Liver (tissue), 9 donors: ENCODE data around the gene MCF2L. TPM values are rescaled to one million over a fixed set of nuclear protein-coding genes. Genes with fewer than 3 reads are reported as not detected.

Experiments used
- DNase-seq: peaks from one replicate; pipeline ENCODE4 v3.0.0-alpha.2; 2017; ENCODE audit warnings: low spot score
- H3K27ac ChIP-seq, 2 donors: one replicate each; pipeline ENCODE4 v1.7.0; 2013; ENCODE audit warnings: inconsistent platforms in 2 of 2, low read length in 2 of 2, control low read depth in 1 of 2, low read depth in 1 of 2, mild to moderate bottlenecking in 1 of 2
- H3K27me3 ChIP-seq, 4 donors: one replicate each; pipeline versions ENCODE4 v1.6.1 to v1.7.0; 2013; ENCODE audit warnings: low read length in 3 of 4, inconsistent platforms in 1 of 4, mild to moderate bottlenecking in 1 of 4, moderate library complexity in 1 of 4; ENCODE audit not compliant: control insufficient read depth in 4 of 4, insufficient read depth in 4 of 4
- H3K36me3 ChIP-seq, 4 donors: one replicate each; pipeline versions ENCODE4 v1.6.1 to v1.7.0; 2013; ENCODE audit warnings: low read length in 3 of 4, mild to moderate bottlenecking in 3 of 4, low read depth in 1 of 4, moderate library complexity in 1 of 4; ENCODE audit not compliant: control insufficient read depth in 4 of 4, insufficient read depth in 3 of 4
- H3K4me1 ChIP-seq, 4 donors: one replicate each; pipeline versions ENCODE4 v1.6.1 to v1.7.0; 2013; ENCODE audit warnings: low read length in 3 of 4, mild to moderate bottlenecking in 3 of 4, moderate library complexity in 1 of 4; ENCODE audit not compliant: control insufficient read depth in 4 of 4, insufficient read depth in 4 of 4
- H3K4me3 ChIP-seq, 3 donors: one replicate each; pipeline versions ENCODE4 v1.6.1 to v1.7.0; 2013; ENCODE audit warnings: low read length in 3 of 3, control low read depth in 1 of 3, low read depth in 1 of 3, mild to moderate bottlenecking in 1 of 3
- H3K9ac ChIP-seq, 2 donors: one replicate each; pipeline ENCODE4 v1.7.0; 2013; ENCODE audit warnings: low read length in 2 of 2, mild to moderate bottlenecking in 2 of 2, moderate library complexity in 2 of 2, control low read depth in 1 of 2, low read depth in 1 of 2
- H3K9me3 ChIP-seq, 4 donors: one replicate each; pipeline versions ENCODE4 v1.6.1 to v1.7.0; 2013; ENCODE audit warnings: low read length in 3 of 4; ENCODE audit not compliant: control insufficient read depth in 4 of 4
- FOXA1 ChIP-seq: IDR thresholded peaks from 2 replicates; pipeline ENCODE4 v1.6.1; 2016; ENCODE audit warnings: antibody characterized with exemption
- FOXA2 ChIP-seq: IDR thresholded peaks from 2 replicates; pipeline ENCODE4 v1.6.1; 2016; ENCODE audit warnings: antibody characterized with exemption
- GABPA ChIP-seq, 2 donors: IDR thresholded peaks in 1 of 2; conservative IDR thresholded peaks in 1 of 2; 2 replicates each; pipeline ENCODE4 v1.6.1; 2016; ENCODE audit warnings: antibody characterized with exemption in 2 of 2, mild to moderate bottlenecking in 1 of 2, moderate library complexity in 1 of 2
- HNF4G ChIP-seq: IDR thresholded peaks from 2 replicates; pipeline ENCODE4 v1.6.1; 2016; ENCODE audit warnings: antibody characterized with exemption
- JUND ChIP-seq, 2 donors: IDR thresholded peaks; 2 replicates each; pipeline ENCODE4 v1.6.1; 2016; ENCODE audit warnings: antibody characterized with exemption in 2 of 2
- NR2F2 ChIP-seq: IDR thresholded peaks from 2 replicates; pipeline ENCODE4 v1.6.1; 2016; ENCODE audit warnings: antibody characterized with exemption
- TAF1 ChIP-seq: conservative IDR thresholded peaks from 2 replicates; pipeline ENCODE4 v1.6.1; 2016; ENCODE audit warnings: antibody characterized with exemption, mild to moderate bottlenecking
- YY1 ChIP-seq: IDR thresholded peaks from 2 replicates; pipeline ENCODE4 v1.6.1; 2016; ENCODE audit warnings: antibody characterized with exemption, mild to moderate bottlenecking
- WGBS: extraction: QIAGEN DNeasy Blood & Tissue Kit; methylation state at CpG from one replicate; pipeline ENCODE4 v1.1.7; 2013; 5-methylcytosine and 5-hydroxymethylcytosine counted together
- polyA plus RNA-seq, 2 donors: library from polyadenylated mRNA; stranded (reverse) in 1 of 2; unstranded in 1 of 2; fragments of 200-250 nt in 1 of 2; fragments of >200 nt in 1 of 2; fragmentation: Nextera tagmentation in 1 of 2; extraction: Ambion mirVana in 1 of 2; gene quantifications; one replicate each; pipeline versions ENCODE4 v1.2.1 to v1.2.3, GENCODE V29; 2013 to 2015
- total RNA-seq, 2 donors: library from RNA; depleted of rRNA; stranded (reverse); fragments of >200 nt; gene quantifications; one replicate each; pipeline ENCODE4 v1.2.3, GENCODE V29; 2014
- TF ChIP-seq, protein P1 (sequence below): IDR thresholded peaks from 2 replicates; pipeline ENCODE4 v1.6.1; 2016; ENCODE audit warnings: antibody characterized with exemption, mild to moderate bottlenecking
- TF ChIP-seq, protein P2 (sequence below): fragments of 150-350 bp; IDR thresholded peaks from 2 replicates; pipeline ENCODE4 v1.5.1; 2017; ENCODE audit warnings: improper control_type of control experiment, low read depth, low read length; ENCODE audit not compliant: missing input control
- TF ChIP-seq, protein P3 (sequence below): IDR thresholded peaks from 2 replicates; pipeline ENCODE4 v1.6.1; 2016; ENCODE audit warnings: antibody characterized with exemption
- TF ChIP-seq, protein P4 (sequence below): IDR thresholded peaks from 2 replicates; pipeline ENCODE4 v1.6.1; 2016; ENCODE audit warnings: antibody characterized with exemption
- donor health status: healthy.
- donor health status: healthy.
- donor health status: healthy.
- donor health status: healthy.
- donor health status: healthy.

MCF2L gene
- total and polyA plus RNA-seq, 4 donors, result 2.9 to 12.8 (median 7.1) TPM

DNA sequence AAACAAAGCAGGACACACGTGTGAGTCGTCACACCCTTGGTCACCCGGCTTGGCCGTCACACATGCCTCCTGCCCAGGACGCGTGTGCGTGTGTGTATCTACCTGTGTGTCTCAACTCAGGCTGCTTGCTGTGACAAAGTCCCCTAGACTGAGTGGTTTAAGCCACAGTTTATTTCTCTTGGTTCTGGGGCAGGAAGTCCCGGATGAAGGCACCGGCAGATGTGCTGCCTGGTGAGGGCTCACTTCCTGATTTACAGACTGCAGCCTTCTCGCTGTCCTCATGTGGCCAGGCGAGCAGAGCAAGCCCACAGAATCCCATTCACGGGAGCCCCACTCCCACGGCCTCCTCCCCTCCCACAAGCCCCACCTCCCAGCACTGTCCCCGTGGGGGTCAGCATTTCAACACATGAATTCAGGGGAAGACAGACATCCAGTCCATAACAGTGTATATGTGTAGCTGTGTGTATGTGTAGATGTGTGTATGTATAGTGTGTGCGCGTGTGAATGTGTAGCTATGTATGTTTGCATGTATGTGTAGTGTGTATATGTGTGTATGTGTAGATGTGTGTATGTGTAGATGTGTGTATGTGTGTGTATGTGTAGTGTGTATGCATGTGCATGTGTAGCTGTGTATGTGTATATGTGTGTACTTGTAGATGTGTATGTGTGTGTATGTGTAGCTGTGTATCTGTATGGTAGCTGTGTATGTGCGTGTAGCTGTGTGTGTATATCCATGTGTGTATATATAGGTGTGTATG is 51.5 kb downstream of the MCF2L start:
- H3K36me3 ChIP-seq, result peaks cover 0 to 6% (median 2%) of the 10 kb centered on the region in 4 donors
- no peak overlapping the region for H3K27ac ChIP-seq
- peaks cover 10 to 24% (median 16%) of the 10 kb centered on the region in 4 donors for H3K4me1 ChIP-seq
- no peaks in the 10 kb centered on the region for H3K9me3 ChIP-seq
- no peak for DNase-seq
- H3K4me3 ChIP-seq, result no peak overlapping the region
- H3K27me3 ChIP-seq, result no peaks in the 10 kb centered on the region
- no peak for TF ChIP-seq GABPA (IDR thresholded peaks at IDR 0.05 in 1 of 2, conservative IDR thresholded peaks at IDR 0.05 in 1 of 2)
- TF ChIP-seq, protein P1, sequence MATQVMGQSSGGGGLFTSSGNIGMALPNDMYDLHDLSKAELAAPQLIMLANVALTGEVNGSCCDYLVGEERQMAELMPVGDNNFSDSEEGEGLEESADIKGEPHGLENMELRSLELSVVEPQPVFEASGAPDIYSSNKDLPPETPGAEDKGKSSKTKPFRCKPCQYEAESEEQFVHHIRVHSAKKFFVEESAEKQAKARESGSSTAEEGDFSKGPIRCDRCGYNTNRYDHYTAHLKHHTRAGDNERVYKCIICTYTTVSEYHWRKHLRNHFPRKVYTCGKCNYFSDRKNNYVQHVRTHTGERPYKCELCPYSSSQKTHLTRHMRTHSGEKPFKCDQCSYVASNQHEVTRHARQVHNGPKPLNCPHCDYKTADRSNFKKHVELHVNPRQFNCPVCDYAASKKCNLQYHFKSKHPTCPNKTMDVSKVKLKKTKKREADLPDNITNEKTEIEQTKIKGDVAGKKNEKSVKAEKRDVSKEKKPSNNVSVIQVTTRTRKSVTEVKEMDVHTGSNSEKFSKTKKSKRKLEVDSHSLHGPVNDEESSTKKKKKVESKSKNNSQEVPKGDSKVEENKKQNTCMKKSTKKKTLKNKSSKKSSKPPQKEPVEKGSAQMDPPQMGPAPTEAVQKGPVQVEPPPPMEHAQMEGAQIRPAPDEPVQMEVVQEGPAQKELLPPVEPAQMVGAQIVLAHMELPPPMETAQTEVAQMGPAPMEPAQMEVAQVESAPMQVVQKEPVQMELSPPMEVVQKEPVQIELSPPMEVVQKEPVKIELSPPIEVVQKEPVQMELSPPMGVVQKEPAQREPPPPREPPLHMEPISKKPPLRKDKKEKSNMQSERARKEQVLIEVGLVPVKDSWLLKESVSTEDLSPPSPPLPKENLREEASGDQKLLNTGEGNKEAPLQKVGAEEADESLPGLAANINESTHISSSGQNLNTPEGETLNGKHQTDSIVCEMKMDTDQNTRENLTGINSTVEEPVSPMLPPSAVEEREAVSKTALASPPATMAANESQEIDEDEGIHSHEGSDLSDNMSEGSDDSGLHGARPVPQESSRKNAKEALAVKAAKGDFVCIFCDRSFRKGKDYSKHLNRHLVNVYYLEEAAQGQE, result no peak
- TF ChIP-seq HNF4G, result no peak
- no peak for TF ChIP-seq NR2F2
- TF ChIP-seq TAF1, result no peak
- TF ChIP-seq, protein P2, sequence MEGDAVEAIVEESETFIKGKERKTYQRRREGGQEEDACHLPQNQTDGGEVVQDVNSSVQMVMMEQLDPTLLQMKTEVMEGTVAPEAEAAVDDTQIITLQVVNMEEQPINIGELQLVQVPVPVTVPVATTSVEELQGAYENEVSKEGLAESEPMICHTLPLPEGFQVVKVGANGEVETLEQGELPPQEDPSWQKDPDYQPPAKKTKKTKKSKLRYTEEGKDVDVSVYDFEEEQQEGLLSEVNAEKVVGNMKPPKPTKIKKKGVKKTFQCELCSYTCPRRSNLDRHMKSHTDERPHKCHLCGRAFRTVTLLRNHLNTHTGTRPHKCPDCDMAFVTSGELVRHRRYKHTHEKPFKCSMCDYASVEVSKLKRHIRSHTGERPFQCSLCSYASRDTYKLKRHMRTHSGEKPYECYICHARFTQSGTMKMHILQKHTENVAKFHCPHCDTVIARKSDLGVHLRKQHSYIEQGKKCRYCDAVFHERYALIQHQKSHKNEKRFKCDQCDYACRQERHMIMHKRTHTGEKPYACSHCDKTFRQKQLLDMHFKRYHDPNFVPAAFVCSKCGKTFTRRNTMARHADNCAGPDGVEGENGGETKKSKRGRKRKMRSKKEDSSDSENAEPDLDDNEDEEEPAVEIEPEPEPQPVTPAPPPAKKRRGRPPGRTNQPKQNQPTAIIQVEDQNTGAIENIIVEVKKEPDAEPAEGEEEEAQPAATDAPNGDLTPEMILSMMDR, result no peak
- TF ChIP-seq, protein P3, sequence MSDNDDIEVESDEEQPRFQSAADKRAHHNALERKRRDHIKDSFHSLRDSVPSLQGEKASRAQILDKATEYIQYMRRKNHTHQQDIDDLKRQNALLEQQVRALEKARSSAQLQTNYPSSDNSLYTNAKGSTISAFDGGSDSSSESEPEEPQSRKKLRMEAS, result no peak
- H3K9ac ChIP-seq, result no peak overlapping the region
- 92% methylated on average over 17 of the region's 17 CpGs for WGBS

DNA sequence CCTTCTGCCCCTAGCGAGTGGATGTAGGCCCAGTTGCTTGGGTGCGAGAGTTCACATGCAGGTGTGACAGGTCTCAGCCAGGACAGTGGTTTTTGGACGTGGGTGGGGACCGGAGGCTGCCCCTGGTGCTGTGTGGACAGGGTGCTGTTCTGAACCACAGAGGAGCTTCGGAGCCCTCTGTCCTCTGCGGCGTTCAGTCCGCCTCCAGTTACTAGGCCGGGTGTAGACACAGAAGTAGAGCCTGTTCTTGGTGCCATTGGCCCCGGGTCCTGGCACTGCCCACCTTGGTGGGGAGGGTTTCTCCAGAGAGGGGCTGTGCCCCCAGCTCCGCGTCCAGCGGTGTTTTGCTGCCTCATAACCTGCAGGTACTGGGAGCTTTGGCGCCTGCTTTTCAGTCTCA is 52.4 kb downstream of the MCF2L start:
- H3K27ac ChIP-seq, result no peak overlapping the region
- H3K36me3 ChIP-seq, result peaks cover 0 to 6% (median 2%) of the 10 kb centered on the region in 4 donors
- 94% methylated on average over 14 of the region's 14 CpGs for WGBS

DNA sequence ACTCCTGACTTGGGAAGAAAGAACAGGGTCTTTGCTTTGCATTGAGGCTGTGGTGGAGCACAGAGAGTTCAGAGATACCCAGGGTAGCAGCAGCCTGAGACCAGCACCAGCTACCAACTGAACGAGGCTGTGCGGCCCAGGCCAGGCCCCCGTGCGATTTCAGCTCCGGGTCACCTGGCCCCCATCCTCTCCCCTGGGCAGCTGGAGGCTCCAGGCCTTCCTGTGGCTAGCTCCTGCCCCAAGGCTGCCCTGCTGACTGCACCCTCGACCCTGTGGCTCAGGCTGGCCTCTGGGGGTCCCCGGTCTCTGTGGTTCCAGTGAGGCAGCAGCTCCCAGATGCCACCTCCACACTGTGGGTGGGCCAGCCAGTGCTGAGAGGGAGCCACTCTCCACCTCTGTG is 52.8 kb downstream of the MCF2L start:
- no peaks in the 10 kb centered on the region for H3K9me3 ChIP-seq
- peaks cover 0 to 6% (median 2%) of the 10 kb centered on the region in 4 donors for H3K36me3 ChIP-seq
- H3K4me1 ChIP-seq, result peaks cover 10 to 24% (median 16%) of the 10 kb centered on the region in 4 donors
- no peaks in the 10 kb centered on the region for H3K27me3 ChIP-seq
- no peak overlapping the region for H3K9ac ChIP-seq
- no peak overlapping the region for H3K4me3 ChIP-seq
- WGBS, result 97% methylated on average over 7 of the region's 7 CpGs
- no peak for DNase-seq
- TF ChIP-seq, protein P2, result no peak
- no peak for TF ChIP-seq YY1
- TF ChIP-seq NR2F2, result no peak
- TF ChIP-seq, protein P4, sequence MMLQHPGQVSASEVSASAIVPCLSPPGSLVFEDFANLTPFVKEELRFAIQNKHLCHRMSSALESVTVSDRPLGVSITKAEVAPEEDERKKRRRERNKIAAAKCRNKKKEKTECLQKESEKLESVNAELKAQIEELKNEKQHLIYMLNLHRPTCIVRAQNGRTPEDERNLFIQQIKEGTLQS, result no peak
- no peak for TF ChIP-seq FOXA2
- TF ChIP-seq FOXA1, result no peak
- TF ChIP-seq, protein P3, result no peak
- TF ChIP-seq TAF1, result no peak
- no peak for TF ChIP-seq JUND (IDR thresholded peaks at IDR 0.05)
- no peak overlapping the region for H3K27ac ChIP-seq

More for the DNA sequence above, 52.4 kb downstream of the MCF2L start:
- peaks cover 10 to 24% (median 16%) of the 10 kb centered on the region in 4 donors for H3K4me1 ChIP-seq
- TF ChIP-seq, protein P3, result no peak
- H3K9me3 ChIP-seq, result no peaks in the 10 kb centered on the region
- no peaks in the 10 kb centered on the region for H3K27me3 ChIP-seq
- no peak overlapping the region for H3K4me3 ChIP-seq
- no peak for DNase-seq
- no peak overlapping the region for H3K9ac ChIP-seq
